Sigmoid colon (tissue), 7 donors: Measurements from ENCODE around the gene CHD5. TPM values are rescaled to one million over a fixed set of nuclear protein-coding genes. Genes with fewer than 3 reads are reported as not detected.

ENCODE experiments used
- DNase-seq: peaks from one replicate; pipeline ENCODE4 v3.0.0-alpha.2; 2019
- H3K27ac ChIP-seq, 4 donors: fragments of 200-600 bp; sonication (generic); one replicate each; pipeline ENCODE4 v1.5.1; 2016 to 2019; ENCODE audit warnings: mild to moderate bottlenecking in 1 of 4
- H3K27me3 ChIP-seq, 3 donors: fragments of 200-600 bp; sonication (generic); one replicate each; pipeline ENCODE4 v1.5.1; 2019; ENCODE audit warnings: mild to moderate bottlenecking in 1 of 3
- H3K36me3 ChIP-seq, 4 donors: fragments of 200-600 bp; sonication (generic); one replicate each; pipeline ENCODE4 v1.5.1; 2016 to 2019
- H3K4me1 ChIP-seq, 4 donors: fragments of 200-600 bp; sonication (generic); one replicate each; pipeline ENCODE4 v1.5.1; 2017 to 2019
- H3K4me3 ChIP-seq, 4 donors: fragments of 200-600 bp; sonication (generic); one replicate each; pipeline ENCODE4 v1.5.1; 2017 to 2019; ENCODE audit warnings: mild to moderate bottlenecking in 2 of 4, moderate library complexity in 1 of 4
- H3K9me3 ChIP-seq, 4 donors: fragments of 200-600 bp in 3 of 4; sonication (generic) in 3 of 4; one replicate each; pipeline versions ENCODE4 v1.5.1 to v1.6.1; 2013 to 2019
- EP300 ChIP-seq, 4 donors: sonication (generic); formaldehyde crosslinking; IDR thresholded peaks; one replicate each; pipeline ENCODE4 v1.6.1; 2017; ENCODE audit warnings: antibody characterized with exemption in 4 of 4
- POLR2A ChIP-seq, 2 donors: fragments of 450-650 bp; IDR thresholded peaks; one replicate each; pipeline ENCODE4 v1.6.1; 2016; ENCODE audit warnings: antibody characterized with exemption in 2 of 2, mild to moderate bottlenecking in 2 of 2, moderate library complexity in 2 of 2
- POLR2AphosphoS5 ChIP-seq, 4 donors: sonication (generic); formaldehyde crosslinking; IDR thresholded peaks; one replicate each; pipeline ENCODE4 v1.6.1; 2017; ENCODE audit warnings: antibody characterized with exemption in 4 of 4
- WGBS, 2 donors: extraction: QIAGEN DNeasy Blood & Tissue Kit; methylation state at CpG; one replicate each; pipeline ENCODE4 v1.1.7; 2013; 5-methylcytosine and 5-hydroxymethylcytosine counted together
- intact Hi-C: fragments of 100-400 bp; cut with DNase I; formaldehyde crosslinking; loops from one replicate; pipeline ENCODE4 v1.15.1; 2023
- polyA plus RNA-seq, 3 donors: library from polyadenylated mRNA; stranded (reverse); fragments of 200-250 nt; gene quantifications; one replicate each; pipeline ENCODE4 v1.2.3, GENCODE V29; 2013
- total RNA-seq, 4 donors: library from RNA; depleted of rRNA; stranded (reverse); fragments of >200 nt; gene quantifications; one replicate each; pipeline ENCODE4 v1.1.0, GENCODE V29; 2016
- TF ChIP-seq, protein P1 (sequence below), 4 experiments: fragments of 450-650 bp in 3 of 4; fragments of 200-600 bp in 1 of 4; IDR thresholded peaks; one replicate each; pipeline ENCODE4 v1.5.1; 2016 to 2019; ENCODE audit warnings: antibody characterized with exemption in 4 of 4, mild to moderate bottlenecking in 3 of 4, moderate library complexity in 2 of 4
- donor health status: healthy with polysubstance abuse.
- donor health status: Bipolar disorder and iron deficiency.
- donor health status: healthy.

Gene CHD5
- total and polyA plus RNA-seq, 7 donors: 0.49 to 2.8 (median 1.4) TPM; not detected in 2

DNA sequence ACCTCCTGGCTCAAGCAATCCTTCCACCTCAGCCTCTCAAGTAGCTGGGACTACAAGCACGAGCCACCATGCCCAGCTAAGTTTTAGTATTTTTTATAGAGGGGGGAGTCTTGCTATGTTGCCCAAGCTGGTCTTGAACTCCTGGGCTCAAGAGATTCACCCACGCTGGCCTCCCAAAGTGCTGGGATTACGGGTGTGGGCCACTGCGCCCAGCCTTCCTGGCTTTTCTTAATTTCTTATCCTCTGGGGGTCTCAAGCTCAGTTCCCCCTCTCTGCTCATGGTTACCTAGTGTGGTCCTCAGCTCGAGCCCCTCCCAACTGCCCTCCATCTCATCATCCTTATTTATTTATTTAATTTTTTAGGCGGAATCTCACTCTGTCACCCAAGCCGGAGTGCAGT, 22.1 kb upstream of the CHD5 start:
- H3K4me3 ChIP-seq: no peak overlapping the region
- 92 to 93% methylated on average over 7 of the region's 7 CpGs for WGBS, 2 donors
- no peak overlapping the region for H3K27ac ChIP-seq
- H3K36me3 ChIP-seq: peaks cover 0 to 3% (median 2%) of the 10 kb centered on the region in 4 donors
- DNase-seq: no peak
- intact Hi-C loops: no loop called here
- no peaks in the 10 kb centered on the region for H3K27me3 ChIP-seq
- no peaks in the 10 kb centered on the region for H3K9me3 ChIP-seq
- H3K4me1 ChIP-seq: peaks cover 0 to 54% (median 50%) of the 10 kb centered on the region in 4 donors
- TF ChIP-seq EP300 (IDR thresholded peaks at IDR 0.05) (no peak), POLR2A (IDR thresholded peaks at IDR 0.05) (no peak), POLR2AphosphoS5 (IDR thresholded peaks at IDR 0.05) (no peak)
- TF ChIP-seq, protein P1, sequence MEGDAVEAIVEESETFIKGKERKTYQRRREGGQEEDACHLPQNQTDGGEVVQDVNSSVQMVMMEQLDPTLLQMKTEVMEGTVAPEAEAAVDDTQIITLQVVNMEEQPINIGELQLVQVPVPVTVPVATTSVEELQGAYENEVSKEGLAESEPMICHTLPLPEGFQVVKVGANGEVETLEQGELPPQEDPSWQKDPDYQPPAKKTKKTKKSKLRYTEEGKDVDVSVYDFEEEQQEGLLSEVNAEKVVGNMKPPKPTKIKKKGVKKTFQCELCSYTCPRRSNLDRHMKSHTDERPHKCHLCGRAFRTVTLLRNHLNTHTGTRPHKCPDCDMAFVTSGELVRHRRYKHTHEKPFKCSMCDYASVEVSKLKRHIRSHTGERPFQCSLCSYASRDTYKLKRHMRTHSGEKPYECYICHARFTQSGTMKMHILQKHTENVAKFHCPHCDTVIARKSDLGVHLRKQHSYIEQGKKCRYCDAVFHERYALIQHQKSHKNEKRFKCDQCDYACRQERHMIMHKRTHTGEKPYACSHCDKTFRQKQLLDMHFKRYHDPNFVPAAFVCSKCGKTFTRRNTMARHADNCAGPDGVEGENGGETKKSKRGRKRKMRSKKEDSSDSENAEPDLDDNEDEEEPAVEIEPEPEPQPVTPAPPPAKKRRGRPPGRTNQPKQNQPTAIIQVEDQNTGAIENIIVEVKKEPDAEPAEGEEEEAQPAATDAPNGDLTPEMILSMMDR (IDR thresholded peaks at IDR 0.05): no peak

DNA sequence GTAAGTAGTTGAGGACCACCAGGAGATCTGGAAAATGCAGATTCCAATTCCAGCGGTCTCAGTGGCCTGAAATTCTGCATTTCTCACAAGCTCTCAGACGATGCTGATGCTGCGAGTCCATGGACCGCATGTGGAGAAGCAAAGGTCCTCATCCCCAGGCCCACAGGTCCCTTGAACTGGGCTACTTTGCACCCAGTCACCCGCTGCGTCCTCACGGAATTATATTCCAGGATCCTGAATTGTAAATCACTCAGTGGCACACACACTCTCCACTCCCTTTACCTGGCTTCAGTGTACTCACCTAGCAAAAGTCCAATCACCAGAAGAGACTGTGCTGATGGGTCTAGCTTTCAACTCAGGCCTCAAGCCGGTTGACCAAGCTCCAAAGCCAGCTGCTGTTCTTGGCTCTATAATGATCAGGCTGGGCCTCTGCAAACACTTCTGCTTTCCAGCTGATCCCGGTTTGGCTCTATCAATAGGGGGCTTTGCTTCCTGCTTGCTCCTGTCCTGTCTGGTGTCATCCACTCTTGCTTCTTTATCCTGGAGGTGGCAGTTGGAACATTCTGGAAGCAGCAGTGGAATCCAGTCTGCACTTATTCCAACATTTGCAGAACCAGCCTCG, 20.2 kb upstream of the CHD5 start:
- Histone ChIP-seq H3K4me3 (peak overlapping the region; percentile 93 to 100 (median 100)), H3K27me3 (no peaks in the 10 kb centered on the region), H3K4me1 (peaks cover 0 to 40% (median 35%) of the 10 kb centered on the region in 4 donors), H3K27ac (peak overlapping the region; percentile 77 to 85 (median 83)), H3K9me3 (no peaks in the 10 kb centered on the region), H3K36me3 (peaks cover 3 to 22% (median 12%) of the 10 kb centered on the region in 4 donors)
- intact Hi-C loops: no loop called here
- 76 to 87% methylated on average over 10 of the region's 10 CpGs for WGBS, 2 donors
- DNase-seq: no peak
- TF ChIP-seq POLR2A (IDR thresholded peaks at IDR 0.05) (no peak), POLR2AphosphoS5 (IDR thresholded peaks at IDR 0.05) (no peak), EP300 (IDR thresholded peaks at IDR 0.05) (no peak)
- TF ChIP-seq, protein P1 (IDR thresholded peaks at IDR 0.05): no peak

GRCh38 chr1:6199298-6200187, 19.4 kb upstream of the CHD5 start, which contains the start of gene RPL22:
RPL22 (minus strand) TSS chr1:6199595; CDS start chr1:6199573, 22 bp downstream.
- Histone ChIP-seq H3K27ac (peak within 1 kb of the TSS; percentile 77 to 85 (median 83)), H3K4me1 (peaks cover 0 to 32% (median 29%) of the 10 kb centered on the region in 4 donors), H3K27me3 (no peaks in the 10 kb centered on the region), H3K4me3 (peak within 1 kb of the TSS; percentile 93 to 100 (median 100)), H3K36me3 (peaks cover 6 to 30% (median 16%) of the 10 kb centered on the region in 4 donors), H3K9me3 (no peaks in the 10 kb centered on the region)
- 2 to 5% methylated on average over 53 of the region's 53 CpGs for WGBS, 2 donors
- TF ChIP-seq EP300 (IDR thresholded peaks at IDR 0.05): no peak
- TF ChIP-seq POLR2A (IDR thresholded peaks at IDR 0.05): peak; percentile 42 to 47
- peak; percentile 81 to 94 (median 90) for TF ChIP-seq POLR2AphosphoS5 (IDR thresholded peaks at IDR 0.05)
- peak; percentile 99 for DNase-seq
- intact Hi-C loops: loop anchor here (2.0 to 5.0 kb wide), 2 partner anchors 35 to 207 kb away; partner anchors contain the start of genes ICMT and NPHP4

GRCh38 chr1:6198646-6199297, 18.7 kb upstream of the CHD5 start:
- H3K27me3 ChIP-seq: no peaks in the 10 kb centered on the region
- peak overlapping the region; percentile 77 to 85 (median 83) for H3K27ac ChIP-seq
- H3K4me3 ChIP-seq: peak overlapping the region; percentile 93 to 100 (median 100)
- WGBS, 2 donors: 0 to 1% methylated on average over 31 of the region's 31 CpGs
- peaks cover 0 to 32% (median 28%) of the 10 kb centered on the region in 4 donors for H3K4me1 ChIP-seq
- TF ChIP-seq EP300 (IDR thresholded peaks at IDR 0.05): no peak
- TF ChIP-seq POLR2AphosphoS5 (IDR thresholded peaks at IDR 0.05): no peak
- TF ChIP-seq, protein P1 (IDR thresholded peaks at IDR 0.05): no peak
- no peak for TF ChIP-seq POLR2A (IDR thresholded peaks at IDR 0.05)
- H3K36me3 ChIP-seq: peaks cover 14 to 37% (median 23%) of the 10 kb centered on the region in 4 donors
- intact Hi-C loops: loop anchor here (2.0 to 5.0 kb wide), 2 partner anchors 36 to 206 kb away; partner anchors contain the start of genes ICMT and NPHP4
- no peaks in the 10 kb centered on the region for H3K9me3 ChIP-seq
- DNase-seq: no peak
